ENCODE data around the gene CHMP3. TPM values are rescaled to one million over a fixed set of nuclear protein-coding genes. Genes with fewer than 3 reads are reported as not detected.

CHMP3 gene
- total RNA-seq, 1 experiment from 2014 or later = 123 TPM

DNA sequence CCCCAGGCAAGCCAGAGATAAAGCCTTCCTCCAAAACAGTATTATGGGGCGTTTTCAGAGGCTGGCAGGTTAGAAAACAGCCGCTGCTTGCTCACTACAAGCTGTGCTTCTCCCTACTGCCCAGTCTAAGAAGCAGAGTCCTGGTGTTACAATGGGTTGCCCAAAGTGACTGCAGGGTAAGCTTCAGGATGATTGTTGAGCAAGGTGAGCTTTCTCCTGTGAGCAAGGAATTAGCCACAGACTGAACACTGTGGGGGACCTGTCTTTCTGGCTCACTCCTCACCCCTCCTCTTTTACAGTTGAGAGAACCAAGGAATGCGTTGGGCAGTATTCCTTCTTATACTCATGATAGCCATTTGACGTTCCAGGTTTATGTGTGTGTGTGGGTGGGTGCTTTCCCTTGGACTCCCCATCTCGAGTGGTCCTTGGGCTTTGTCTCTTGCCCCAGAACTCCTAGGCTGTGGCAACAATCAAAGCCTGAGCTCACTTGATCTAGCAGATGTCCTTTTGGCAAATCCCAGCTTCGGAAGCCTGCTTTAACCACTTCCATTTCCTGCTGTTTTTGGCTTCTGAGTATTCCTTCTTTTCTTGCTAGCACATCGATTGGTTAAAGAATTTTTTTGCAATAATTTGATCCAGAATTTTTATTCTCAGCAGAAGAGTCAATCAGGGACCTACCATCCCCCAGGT is 74.5 kb downstream of the CHMP3 start:
- Mint-ChIP-seq H3K4me1 (ENCODE audit: insufficient read depth, unreplicated experiment) (no peaks in the 10 kb centered on the region), H3K36me3 (ENCODE audit: insufficient read depth, unreplicated experiment) (peaks cover 94% of the 10 kb centered on the region), H3K27ac (ENCODE audit: low read depth, unreplicated experiment) (peak overlapping the region; percentile 51), H3K27me3 (ENCODE audit: insufficient read depth, unreplicated experiment) (no peaks in the 10 kb centered on the region), H3K4me3 (ENCODE audit: unreplicated experiment) (no peak overlapping the region), H3K9me3 (ENCODE audit: unreplicated experiment) (no peaks in the 10 kb centered on the region)
- intact Hi-C loops (cut with micrococcal nuclease) = no loop called here
- TF ChIP-seq, protein P1, sequence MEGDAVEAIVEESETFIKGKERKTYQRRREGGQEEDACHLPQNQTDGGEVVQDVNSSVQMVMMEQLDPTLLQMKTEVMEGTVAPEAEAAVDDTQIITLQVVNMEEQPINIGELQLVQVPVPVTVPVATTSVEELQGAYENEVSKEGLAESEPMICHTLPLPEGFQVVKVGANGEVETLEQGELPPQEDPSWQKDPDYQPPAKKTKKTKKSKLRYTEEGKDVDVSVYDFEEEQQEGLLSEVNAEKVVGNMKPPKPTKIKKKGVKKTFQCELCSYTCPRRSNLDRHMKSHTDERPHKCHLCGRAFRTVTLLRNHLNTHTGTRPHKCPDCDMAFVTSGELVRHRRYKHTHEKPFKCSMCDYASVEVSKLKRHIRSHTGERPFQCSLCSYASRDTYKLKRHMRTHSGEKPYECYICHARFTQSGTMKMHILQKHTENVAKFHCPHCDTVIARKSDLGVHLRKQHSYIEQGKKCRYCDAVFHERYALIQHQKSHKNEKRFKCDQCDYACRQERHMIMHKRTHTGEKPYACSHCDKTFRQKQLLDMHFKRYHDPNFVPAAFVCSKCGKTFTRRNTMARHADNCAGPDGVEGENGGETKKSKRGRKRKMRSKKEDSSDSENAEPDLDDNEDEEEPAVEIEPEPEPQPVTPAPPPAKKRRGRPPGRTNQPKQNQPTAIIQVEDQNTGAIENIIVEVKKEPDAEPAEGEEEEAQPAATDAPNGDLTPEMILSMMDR (IDR thresholded peaks at IDR 0.05; ENCODE audit: unreplicated experiment) = no peak
- ChIA-PET CTCF (interaction anchor here (1.2 to 1.3 kb wide), 2 partner anchors 17 to 276 kb away, joined by 3 to 4 read pairs; no protein-coding TSS in a partner anchor), POLR2A (interaction anchor here (0.5 to 1.3 kb wide), 3 partner anchors 9 to 74 kb away, joined by 3 to 4 read pairs (median 3); no protein-coding TSS in a partner anchor)
- DNase-seq (ENCODE audit: unreplicated experiment) = no peak
- no TSS peak for BruUV-seq (replicated peaks)

GRCh38 chr2:86487062-86487461 is 76.2 kb downstream of the CHMP3 start:
- BruUV-seq (replicated peaks) = no TSS peak
- ChIA-PET CTCF (interaction anchor here (0.6 to 1.4 kb wide), 9 partner anchors 11 to 266 kb away, joined by 3 to 6 read pairs (median 3); no protein-coding TSS in a partner anchor), POLR2A (interaction anchor here (0.6 to 1.7 kb wide), 4 partner anchors 11 to 40 kb away, joined by 3 to 6 read pairs (median 3); no protein-coding TSS in a partner anchor)
- DNase-seq (ENCODE audit: unreplicated experiment) = no peak
- TF ChIP-seq, protein P1 (IDR thresholded peaks at IDR 0.05; ENCODE audit: unreplicated experiment) = no peak
- Mint-ChIP-seq H3K27ac (ENCODE audit: low read depth, unreplicated experiment) (no peak overlapping the region), H3K27me3 (ENCODE audit: insufficient read depth, unreplicated experiment) (no peaks in the 10 kb centered on the region), H3K4me3 (ENCODE audit: unreplicated experiment) (no peak overlapping the region), H3K36me3 (ENCODE audit: insufficient read depth, unreplicated experiment) (peaks cover 96% of the 10 kb centered on the region), H3K4me1 (ENCODE audit: insufficient read depth, unreplicated experiment) (peaks cover 2% of the 10 kb centered on the region), H3K9me3 (ENCODE audit: unreplicated experiment) (no peaks in the 10 kb centered on the region)
- intact Hi-C loops (cut with micrococcal nuclease) = no loop called here

- POLR2A ChIA-PET = no interaction called here
- Mint-ChIP-seq H3K9me3 (ENCODE audit: unreplicated experiment) (no peaks in the 10 kb centered on the region), H3K27ac (ENCODE audit: low read depth, unreplicated experiment) (no peak overlapping the region), H3K4me1 (ENCODE audit: insufficient read depth, unreplicated experiment) (peaks cover 6% of the 10 kb centered on the region), H3K27me3 (ENCODE audit: insufficient read depth, unreplicated experiment) (no peaks in the 10 kb centered on the region), H3K4me3 (ENCODE audit: unreplicated experiment) (no peak overlapping the region), H3K36me3 (ENCODE audit: insufficient read depth, unreplicated experiment) (peaks cover 96% of the 10 kb centered on the region)
- intact Hi-C loops (cut with micrococcal nuclease) = no loop called here
- BruUV-seq (replicated peaks) = no TSS peak
- TF ChIP-seq, protein P1 (IDR thresholded peaks at IDR 0.05; ENCODE audit: unreplicated experiment) = no peak
- no peak for DNase-seq (ENCODE audit: unreplicated experiment)
- CTCF ChIA-PET = interaction anchor here (0.8 kb wide), 1 partner anchor 25 kb away, joined by 3 read pairs; no protein-coding TSS in a partner anchor
Observed at GRCh38 chr2:86485802-86486201, 77.4 kb downstream of the CHMP3 start.

DNA sequence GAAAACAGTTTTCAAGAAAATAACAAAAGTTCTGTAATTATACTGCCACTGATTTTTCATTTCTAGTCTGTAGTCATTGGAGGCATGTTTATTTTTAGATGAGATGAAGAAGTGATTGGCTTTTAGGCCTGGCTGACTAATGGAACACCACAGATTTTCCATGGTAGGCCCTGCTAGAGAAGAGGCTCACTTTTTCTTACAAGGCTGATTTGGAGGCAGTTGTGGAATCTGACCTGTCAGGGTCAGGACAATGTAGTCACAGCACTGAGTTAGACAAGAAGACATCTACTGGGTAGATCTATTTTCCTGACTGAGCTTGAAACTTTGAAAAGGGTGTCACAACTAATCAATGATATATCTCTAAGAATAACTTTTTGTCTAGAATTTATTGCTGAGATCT is 78.1 kb downstream of the CHMP3 start:
- H3K4me1 Mint-ChIP-seq (ENCODE audit: insufficient read depth, unreplicated experiment) = peaks cover 6% of the 10 kb centered on the region
- no TSS peak for BruUV-seq (replicated peaks)
- intact Hi-C loops (cut with micrococcal nuclease) = no loop called here
- H3K36me3 Mint-ChIP-seq (ENCODE audit: insufficient read depth, unreplicated experiment) = peaks cover 96% of the 10 kb centered on the region
- no peaks in the 10 kb centered on the region for H3K27me3 Mint-ChIP-seq (ENCODE audit: insufficient read depth, unreplicated experiment)
- no peak for DNase-seq (ENCODE audit: unreplicated experiment)
- no peak overlapping the region for H3K4me3 Mint-ChIP-seq (ENCODE audit: unreplicated experiment)
- TF ChIP-seq, protein P1 (IDR thresholded peaks at IDR 0.05; ENCODE audit: unreplicated experiment) = no peak
- no peaks in the 10 kb centered on the region for H3K9me3 Mint-ChIP-seq (ENCODE audit: unreplicated experiment)
- ChIA-PET POLR2A (no interaction called here), CTCF (interaction anchor here (0.5 to 0.6 kb wide), 2 partner anchors 17 to 108 kb away, joined by 3 to 5 read pairs; no protein-coding TSS in a partner anchor)
- peak overlapping the region; percentile 39 for H3K27ac Mint-ChIP-seq (ENCODE audit: low read depth, unreplicated experiment)

Measured in MCF 10A (cell line).